Psoas muscle (tissue), 8 donors: ENCODE results near the gene ADAP1. TPM values are rescaled to one million over a fixed set of nuclear protein-coding genes. Genes with fewer than 3 reads are reported as not detected.
"Not testable (repeated sequence)": the region's sequence is repeated elsewhere in the genome, so short reads cannot be mapped to it uniquely, and the experiment has no call there.

ENCODE experiments used
- ATAC-seq, 4 donors: fragments of 200-7000 bp; cut with Tn5 transposase; one replicate each; pipeline ENCODE4 v1.9.1; 2020; ENCODE audit warnings: moderate library complexity in 3 of 4, mild to moderate bottlenecking in 2 of 4
- DNase-seq, 2 donors: peaks; one replicate each; pipeline ENCODE4 v3.0.0-alpha.2; 2020
- H3K27ac ChIP-seq: fragments of 200-600 bp; one replicate; pipeline ENCODE4 v1.8.0; 2022
- H3K27me3 ChIP-seq, 3 donors: fragments of 200-600 bp in 1 of 3; one replicate each; pipeline versions ENCODE4 v1.6.1 to v1.8.0; 2013 to 2022; ENCODE audit warnings: low read length in 2 of 3, mild to moderate bottlenecking in 2 of 3, moderate library complexity in 1 of 3; ENCODE audit not compliant: insufficient read depth in 3 of 3
- H3K36me3 ChIP-seq, 2 donors: fragments of 200-600 bp in 1 of 2; one replicate each; pipeline versions ENCODE4 v1.6.1 to v1.8.0; 2013 to 2022; ENCODE audit warnings: low read depth in 1 of 2, mild to moderate bottlenecking in 1 of 2, moderate library complexity in 1 of 2; ENCODE audit not compliant: insufficient read depth in 1 of 2
- H3K4me1 ChIP-seq: fragments of 200-600 bp; one replicate; pipeline ENCODE4 v1.8.0; 2022
- H3K4me3 ChIP-seq: fragments of 200-600 bp; one replicate; pipeline ENCODE4 v1.8.0; 2022; ENCODE audit warnings: mild to moderate bottlenecking
- H3K9me3 ChIP-seq: fragments of 200-600 bp; one replicate; pipeline ENCODE4 v1.8.0; 2022
- CTCF ChIP-seq: fragments of 200-600 bp; IDR thresholded peaks from one replicate; pipeline ENCODE4 v1.8.0; 2022; ENCODE audit warnings: antibody characterized with exemption
- WGBS, 3 donors: extraction: QIAGEN DNeasy Blood & Tissue Kit; methylation state at CpG; one replicate each; pipeline versions ENCODE4 v1.1.6 to v1.1.7; 2013; 5-methylcytosine and 5-hydroxymethylcytosine counted together
- intact Hi-C, 2 donors: fragments of 100-400 bp; cut with DNase I; formaldehyde crosslinking; loops; one replicate each; pipeline versions ENCODE4 v1.11.0 to v1.14.2; 2022
- polyA plus RNA-seq, 3 donors: library from polyadenylated mRNA; stranded (reverse); fragments of 200-250 nt; gene quantifications; one replicate each; pipeline ENCODE4 v1.2.3, GENCODE V29; 2013
- total RNA-seq, 4 donors: library from RNA; stranded (reverse); fragmentation: NEBNext Ultra II Directional in 2 of 4; extraction: Animal tissue kit (Norgen Biotek cat#: 25700) in 2 of 4; gene quantifications; one replicate each; pipeline versions ENCODE4 v1.2.1 to v1.2.4, GENCODE V29; 2021 to 2023
- donor health status: healthy with polysubstance abuse.
- donor health status: DM: no; HTN: no; CAD: no; lungs with moderate emphysema.
- donor health status: Bipolar disorder and iron deficiency.
- donor health status: healthy.
- donor health status: DM: yes; HTN: yes; CAD: no.
- donor health status: DM: no; HTN: no; CAD: no.
- donor health status: DM: no; HTN: no; CAD: no.
- donor health status: DM: yes; HTN: yes; CAD: no.

ADAP1 gene
- total and polyA plus RNA-seq, 7 donors = 0.18 to 1.4 (median 0.88) TPM

- ATAC-seq (no peak), DNase-seq (peak in 1 of 2 donors; percentile 51)
- intact Hi-C loops = no loop called here
- 75 to 78% (median 78%) methylated on average over 17 of the region's 17 CpGs for WGBS, 3 donors
- Histone ChIP-seq H3K4me1 (peaks cover 25% of the 10 kb centered on the region), H3K27me3 (peaks cover 0 to 18% (median 4%) of the 10 kb centered on the region in 3 donors), H3K36me3 (peaks cover 0 to 11% of the 10 kb centered on the region in 2 donors), H3K27ac (no peak overlapping the region), H3K9me3 (no peaks in the 10 kb centered on the region), H3K4me3 (no peak overlapping the region)
- TF ChIP-seq CTCF = no peak
These were observed 8.1 kb upstream of the ADAP1 start for GRCh38 chr7:962401-963081.

- WGBS, 3 donors = 79 to 81% (median 81%) methylated on average over 36 to 37 of the region's 37 CpGs
- H3K4me1 ChIP-seq = peaks cover 25% of the 10 kb centered on the region
- intact Hi-C loops = no loop called here
- peaks cover 0 to 4% of the 10 kb centered on the region in 2 donors for H3K36me3 ChIP-seq
- TF ChIP-seq CTCF = no peak
- H3K9me3 ChIP-seq = no peaks in the 10 kb centered on the region
- no peak for ATAC-seq
- H3K27ac ChIP-seq = no peak overlapping the region
- peaks cover 0 to 21% (median 6%) of the 10 kb centered on the region in 3 donors for H3K27me3 ChIP-seq
- H3K4me3 ChIP-seq = no peak overlapping the region
- peak in 1 of 2 donors; percentile 28 for DNase-seq
These were observed 7.3 kb upstream of the ADAP1 start for GRCh38 chr7:961546-962400.

- H3K27ac ChIP-seq, H3K4me3 ChIP-seq, intact Hi-C loops, H3K9me3 ChIP-seq, ATAC-seq, H3K36me3 ChIP-seq: not testable (repeated sequence)
- Histone ChIP-seq H3K4me1 (peaks cover 20% of the 10 kb centered on the region), H3K27me3 (peaks cover 0 to 21% (median 7%) of the 10 kb centered on the region in 3 donors)
- peak in 1 of 2 donors; percentile 17 for DNase-seq
- 65 to 68% (median 66%) methylated on average over 13 of the region's 13 CpGs for WGBS, 3 donors
These were observed 6.5 kb upstream of the ADAP1 start for GRCh38 chr7:960972-961371.

- H3K4me3 ChIP-seq = no peak overlapping the region
- peaks cover 0 to 24% (median 9%) of the 10 kb centered on the region in 3 donors for H3K27me3 ChIP-seq
- 59 to 69% (median 60%) methylated on average over 31 of the region's 31 CpGs for WGBS, 3 donors
- TF ChIP-seq CTCF = no peak
- H3K27ac ChIP-seq = no peak overlapping the region
- H3K36me3 ChIP-seq = no peaks in the 10 kb centered on the region
- ATAC-seq (no peak), DNase-seq (no peak)
- H3K4me1 ChIP-seq = peaks cover 14% of the 10 kb centered on the region
- intact Hi-C loops = no loop called here
- H3K9me3 ChIP-seq = no peaks in the 10 kb centered on the region
These were observed 5.9 kb upstream of the ADAP1 start for GRCh38 chr7:960269-960871.

GRCh38 chr7:959740-960139 lies 5.3 kb upstream of the ADAP1 start:
- H3K4me1 ChIP-seq, H3K27ac ChIP-seq, H3K9me3 ChIP-seq, H3K36me3 ChIP-seq, H3K4me3 ChIP-seq, ATAC-seq: not testable (repeated sequence)
- intact Hi-C loops = loop anchor here in 1 of 2 donors (5.0 kb wide), 1 partner anchor 52 kb away; no protein-coding TSS in a partner anchor
- peak in 1 of 2 donors; percentile 14 for DNase-seq
- H3K27me3 ChIP-seq = peaks cover 0 to 28% (median 9%) of the 10 kb centered on the region in 3 donors
- 87 to 96% (median 91%) methylated on average over 10 of the region's 10 CpGs for WGBS, 3 donors
